GM10248 (cell line): ENCODE measurements around the gene C5AR1.
A peak's percentile ranks its signal among the peaks of the same experiment; 100 is the strongest.

ENCODE experiments used
- CTCF ChIA-PET: fragments of 300-600 bp; sonication (Branson Sonifier 250); formaldehyde crosslinking; extraction: SDS; loops from one replicate; lab custom pipeline; 2021; ENCODE audit warnings: antibody characterized with exemption; lab: Yijun Ruan, JAX
- POLR2A ChIA-PET: fragments of 350-650 bp; sonication (Branson Sonifier 250); formaldehyde crosslinking; extraction: SDS; loops from one replicate; lab custom pipeline; 2020; ENCODE audit warnings: antibody characterized with exemption; lab: Yijun Ruan, JAX
- DNase-seq: peaks from one replicate; pipeline ENCODE4 v3.0.0; 2012; ENCODE audit errors: extremely low spot score
- CTCF ChIP-seq: IDR thresholded peaks from 2 replicates; pipeline ENCODE4 v1.5.1; 2012; ENCODE audit warnings: mild to moderate bottlenecking, low read depth; ENCODE audit errors: extremely low read depth, missing control alignments, control extremely low read depth

The C5AR1 gene

GRCh38 chr19:47305309-47305751 is 4.3 kb upstream of the C5AR1 start:
- ChIA-PET CTCF (interaction anchor here (0.7 to 6.5 kb wide), 12 partner anchors 10 to 402 kb away, joined by 3 to 35 read pairs (median 4); partner anchors contain the start of gene DHX34), POLR2A (interaction anchor here (0.7 kb wide), 1 partner anchor 142 kb away, joined by 8 read pairs; no protein-coding TSS in a partner anchor)
- TF ChIP-seq CTCF = peak; percentile 95
- DNase-seq = peak; percentile 57

GRCh38 chr19:47306303-47306702 is 3.4 kb upstream of the C5AR1 start:
- ChIA-PET CTCF (interaction anchor here (1.0 to 6.5 kb wide), 8 partner anchors 9 to 401 kb away, joined by 4 to 35 read pairs (median 6); partner anchors contain the start of gene DHX34), POLR2A (no interaction called here)
- TF ChIP-seq CTCF = no peak
- DNase-seq = no peak

- no peak for TF ChIP-seq CTCF
- ChIA-PET POLR2A (no interaction called here), CTCF (interaction anchor here (0.9 to 6.5 kb wide), 5 partner anchors 14 to 82 kb away, joined by 3 to 35 read pairs (median 5); no protein-coding TSS in a partner anchor)
- DNase-seq = no peak
Observed at GRCh38 chr19:47309038-47309437, 623 bp upstream of the C5AR1 start.

- no peak for DNase-seq
- CTCF ChIA-PET = interaction anchor here (6.5 kb wide), 1 partner anchor 16 kb away, joined by 35 read pairs; no protein-coding TSS in a partner anchor
- POLR2A ChIA-PET = no interaction called here
- no peak for TF ChIP-seq CTCF
Observed at GRCh38 chr19:47310323-47310722, 662 bp downstream of the C5AR1 start.

- CTCF ChIA-PET = no interaction called here
- DNase-seq = no peak
- TF ChIP-seq CTCF = no peak
- POLR2A ChIA-PET = no interaction called here
Observed at GRCh38 chr19:47310819-47311218, 1.2 kb downstream of the C5AR1 start.

GRCh38 chr19:47312366-47313006 is 2.8 kb downstream of the C5AR1 start:
- ChIA-PET CTCF (no interaction called here), POLR2A (no interaction called here)
- no peak for TF ChIP-seq CTCF
- no peak for DNase-seq
